Activated T-cell treated with anti-CD3 and anti-CD28 coated beads for 48 hours (primary cell): Measurements from ENCODE around the gene CNPY4.

Source experiments
- DNase-seq: peaks from one replicate; pipeline ENCODE4 v3.0.0-alpha.2; 2020; ENCODE audit warnings: low read depth

The CNPY4 gene

DNA sequence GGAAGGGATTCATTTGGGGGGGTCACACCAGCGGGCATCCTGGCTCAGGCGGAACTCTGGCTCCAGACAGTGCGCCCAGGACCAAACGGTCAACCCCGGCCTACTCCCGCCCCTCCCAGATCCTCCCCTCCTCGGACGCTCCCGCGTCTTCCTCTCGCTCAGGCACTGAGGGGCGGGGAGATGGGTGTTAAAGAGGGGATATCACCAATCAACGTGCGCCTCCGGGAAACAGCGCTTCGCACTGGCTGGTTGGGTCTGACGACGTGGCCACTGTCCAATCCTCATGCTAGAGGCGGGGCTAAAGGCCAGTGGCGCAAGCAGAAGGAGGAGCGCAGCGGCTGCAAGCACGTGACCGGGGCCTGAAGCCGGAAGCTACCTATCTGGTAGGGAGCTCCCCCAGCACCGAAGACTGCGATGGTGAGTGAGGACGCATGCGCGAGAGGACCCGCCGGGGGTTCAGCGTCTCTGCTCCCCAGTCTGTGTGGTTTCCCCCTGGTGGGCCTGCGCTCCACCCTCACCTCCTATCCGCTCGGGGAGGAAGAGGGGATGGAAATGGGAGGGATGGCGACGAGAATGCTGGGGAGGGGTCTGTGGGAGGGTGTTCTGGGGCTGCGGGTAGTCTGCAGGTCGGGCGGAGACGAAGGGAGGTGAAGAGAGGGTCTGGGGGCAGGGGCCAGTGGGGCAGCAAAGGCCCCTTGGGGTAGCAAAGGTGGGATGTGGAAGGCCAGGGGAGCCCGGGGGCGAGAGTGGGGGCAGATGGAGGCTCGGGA lies 29.3 kb downstream of the CNPY4 start, which contains the start of gene LAMTOR4:
Gene LAMTOR4 (plus strand): TSS at position 360 of the 770 bp plus-strand sequence. CDS start 55 bp downstream, at position 415.
- peak; percentile 96 for DNase-seq

DNA sequence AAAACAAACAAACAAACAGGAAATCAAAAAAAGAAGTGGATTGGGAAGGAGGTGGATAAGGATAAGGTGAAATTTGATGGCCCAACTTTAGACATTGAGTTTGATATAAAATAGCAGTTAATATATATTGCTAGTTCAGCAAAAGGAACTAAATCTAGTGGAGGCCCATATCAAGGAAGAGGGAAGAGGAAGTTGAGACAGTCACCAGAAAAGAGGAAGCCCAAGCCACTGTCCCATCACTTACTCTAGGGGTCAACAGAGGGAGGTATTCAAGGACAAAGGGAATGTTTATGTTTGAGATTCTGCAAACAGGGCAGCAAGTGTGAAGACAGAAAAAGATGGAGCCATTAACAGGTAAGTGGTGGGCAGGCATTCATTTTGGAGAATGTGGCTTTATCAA lies 33.0 kb downstream of the CNPY4 start:
- DNase-seq = no peak

DNA sequence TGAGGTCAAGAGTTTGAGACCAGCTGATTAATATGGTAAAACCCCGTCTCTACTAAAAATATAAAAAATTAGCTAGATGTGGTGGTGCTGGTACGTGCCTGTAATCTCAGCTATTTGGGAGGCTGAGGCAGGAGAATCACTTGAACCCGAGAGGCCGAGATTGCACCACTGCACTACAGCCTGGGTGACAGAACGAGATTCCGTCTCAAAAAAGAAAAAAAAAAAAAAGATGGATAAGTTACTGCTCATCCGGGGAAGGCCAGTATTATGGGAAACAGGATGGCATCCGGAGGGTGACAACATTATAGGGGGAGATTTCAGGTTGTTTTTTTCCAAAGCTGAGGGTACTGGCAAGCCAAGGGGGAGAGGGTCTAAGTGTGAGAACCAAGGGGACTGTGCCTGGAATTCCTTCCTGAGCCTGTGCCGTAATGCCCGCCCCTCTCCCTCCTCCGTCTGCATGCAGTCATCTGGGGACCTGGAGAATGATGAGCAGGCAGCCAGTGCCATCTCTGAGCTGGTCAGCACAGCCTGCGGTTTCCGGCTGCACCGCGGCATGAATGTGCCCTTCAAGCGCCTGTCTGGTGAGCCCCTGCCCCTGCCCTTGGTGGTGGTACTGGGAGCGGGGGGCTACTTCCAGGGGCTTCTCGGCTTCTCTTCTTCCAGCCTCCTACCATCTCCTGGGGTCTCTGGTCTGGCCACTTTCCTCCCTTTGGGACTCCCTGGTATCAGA lies 33.7 kb downstream of the CNPY4 start:
- no peak for DNase-seq

- DNase-seq = no peak
These were observed 34.5 kb downstream of the CNPY4 start for GRCh38 chr7:100153708-100154535.

DNA sequence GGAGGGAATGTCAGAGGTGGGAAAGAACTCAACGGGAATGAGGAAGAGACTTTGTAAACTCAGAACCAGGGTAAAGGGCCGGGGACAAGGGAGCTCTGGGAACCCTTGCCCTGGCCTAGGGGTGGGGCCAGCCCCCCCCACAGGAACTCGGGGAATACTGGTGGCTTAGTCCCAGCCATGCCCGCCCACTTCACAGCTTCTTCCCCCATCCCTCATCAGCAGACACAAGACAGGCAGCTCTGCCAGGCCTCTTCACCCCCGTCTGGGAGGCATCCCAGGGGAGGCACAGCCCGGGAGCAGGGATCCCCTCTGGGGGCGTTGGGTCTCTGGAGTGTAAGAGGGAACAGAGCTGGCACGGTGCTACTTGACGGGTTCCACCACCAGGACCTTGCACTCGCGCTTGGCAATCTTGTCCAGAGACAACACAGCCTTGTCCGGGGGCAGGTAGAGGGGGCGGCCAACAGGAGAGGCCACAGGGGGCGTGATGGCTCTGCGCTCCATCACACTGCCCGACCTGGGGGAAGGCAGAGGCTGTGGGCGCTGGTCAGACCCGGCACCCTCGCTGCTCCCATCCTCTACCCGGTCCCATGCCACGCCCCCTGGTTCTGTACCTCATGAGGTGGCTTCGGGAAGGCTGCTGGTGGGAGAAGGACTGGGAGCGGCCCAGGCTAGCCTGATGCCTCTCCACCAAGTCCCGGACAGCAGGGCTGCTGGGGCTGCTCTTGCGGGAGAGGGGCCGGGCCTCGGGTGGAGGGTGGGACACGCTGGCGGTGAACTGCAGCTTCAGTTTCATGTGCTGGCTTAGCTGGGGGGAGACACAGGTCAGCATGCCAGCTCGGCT lies 35.4 kb downstream of the CNPY4 start:
- DNase-seq = no peak

DNA sequence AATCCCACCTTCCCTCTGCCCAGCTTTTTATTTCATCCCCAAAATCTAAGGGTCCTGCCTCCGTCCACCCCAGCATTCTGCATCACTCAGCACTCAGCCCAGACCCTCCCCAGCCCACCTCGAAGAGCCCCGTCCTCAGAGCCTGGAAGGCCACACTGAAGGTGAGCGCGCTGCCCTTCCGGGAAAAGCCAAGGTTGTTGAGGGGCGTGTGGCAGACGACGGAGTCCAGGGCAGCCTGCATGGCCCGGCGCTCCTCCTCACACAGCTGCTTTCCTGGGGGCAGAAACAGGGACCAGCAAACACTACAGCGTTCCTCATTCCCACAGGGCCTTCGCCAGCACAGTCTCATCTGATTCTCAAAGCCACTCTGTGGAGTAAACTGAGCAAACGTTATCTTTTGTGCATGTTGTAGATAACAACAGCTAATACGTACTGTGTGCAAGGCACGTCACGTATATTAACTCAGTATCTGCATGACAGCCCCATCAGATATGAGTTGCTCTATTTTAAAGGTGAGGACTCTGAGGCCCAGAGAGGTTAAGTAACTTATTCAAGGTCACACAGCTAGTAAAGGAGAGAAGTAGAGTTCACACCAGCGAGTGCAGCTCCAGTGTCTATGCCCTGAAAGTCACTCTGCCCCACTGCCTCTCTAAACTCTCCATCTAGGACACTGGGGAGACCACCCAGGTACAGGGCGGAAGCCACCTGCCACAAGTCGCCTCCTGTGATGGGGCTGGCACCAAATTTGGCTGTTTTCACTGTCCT lies 36.3 kb downstream of the CNPY4 start:
- DNase-seq = no peak

DNA sequence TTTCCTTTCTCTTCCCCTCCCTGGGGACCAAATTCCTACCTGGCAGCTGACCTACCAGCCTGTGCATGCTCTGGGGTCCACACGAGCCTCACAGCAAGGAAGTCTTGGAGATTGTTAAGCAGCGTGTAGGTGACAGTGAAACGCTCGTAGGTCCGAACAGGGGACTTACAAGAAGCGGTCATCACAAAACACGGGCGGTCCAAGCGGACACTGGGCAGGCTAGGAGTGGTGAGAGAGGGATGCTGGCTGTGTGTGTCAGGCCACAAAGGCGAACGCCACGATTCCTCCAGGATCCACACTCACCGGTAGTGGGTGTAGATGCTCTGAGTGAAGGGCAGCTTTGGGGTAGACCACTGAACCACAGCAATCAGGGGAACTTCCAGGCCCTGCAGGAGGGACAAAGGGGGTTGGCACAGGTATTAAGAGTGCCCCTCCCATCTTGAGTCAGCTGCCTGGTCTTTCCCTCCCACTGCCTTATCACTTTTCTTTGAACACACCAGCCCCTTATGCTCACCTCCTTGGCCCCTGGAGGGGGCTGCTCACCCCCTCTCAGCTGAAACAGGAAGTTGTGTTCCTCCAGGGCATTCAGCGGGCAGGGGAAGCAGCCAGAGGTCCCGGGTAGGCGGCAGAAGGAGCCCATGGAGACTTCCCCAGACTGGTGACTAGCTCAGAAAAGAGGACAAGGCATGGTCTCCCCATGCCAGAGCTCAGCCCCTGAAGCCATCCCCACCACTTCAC lies 37.1 kb downstream of the CNPY4 start:
- no peak for DNase-seq

DNA sequence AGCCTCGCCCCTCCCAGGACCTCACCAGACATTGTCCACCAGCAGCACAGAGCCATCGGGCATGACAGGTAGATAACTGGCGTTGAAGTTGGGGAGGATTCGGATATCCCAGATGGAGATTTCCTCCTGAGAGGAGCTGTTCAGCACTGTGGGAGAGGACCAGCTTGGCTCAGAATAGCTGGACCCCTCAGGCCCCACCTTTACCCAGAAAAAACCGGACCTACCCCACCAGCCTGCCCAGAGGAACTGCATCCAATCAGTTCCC lies 37.6 kb downstream of the CNPY4 start:
- DNase-seq = no peak

DNA sequence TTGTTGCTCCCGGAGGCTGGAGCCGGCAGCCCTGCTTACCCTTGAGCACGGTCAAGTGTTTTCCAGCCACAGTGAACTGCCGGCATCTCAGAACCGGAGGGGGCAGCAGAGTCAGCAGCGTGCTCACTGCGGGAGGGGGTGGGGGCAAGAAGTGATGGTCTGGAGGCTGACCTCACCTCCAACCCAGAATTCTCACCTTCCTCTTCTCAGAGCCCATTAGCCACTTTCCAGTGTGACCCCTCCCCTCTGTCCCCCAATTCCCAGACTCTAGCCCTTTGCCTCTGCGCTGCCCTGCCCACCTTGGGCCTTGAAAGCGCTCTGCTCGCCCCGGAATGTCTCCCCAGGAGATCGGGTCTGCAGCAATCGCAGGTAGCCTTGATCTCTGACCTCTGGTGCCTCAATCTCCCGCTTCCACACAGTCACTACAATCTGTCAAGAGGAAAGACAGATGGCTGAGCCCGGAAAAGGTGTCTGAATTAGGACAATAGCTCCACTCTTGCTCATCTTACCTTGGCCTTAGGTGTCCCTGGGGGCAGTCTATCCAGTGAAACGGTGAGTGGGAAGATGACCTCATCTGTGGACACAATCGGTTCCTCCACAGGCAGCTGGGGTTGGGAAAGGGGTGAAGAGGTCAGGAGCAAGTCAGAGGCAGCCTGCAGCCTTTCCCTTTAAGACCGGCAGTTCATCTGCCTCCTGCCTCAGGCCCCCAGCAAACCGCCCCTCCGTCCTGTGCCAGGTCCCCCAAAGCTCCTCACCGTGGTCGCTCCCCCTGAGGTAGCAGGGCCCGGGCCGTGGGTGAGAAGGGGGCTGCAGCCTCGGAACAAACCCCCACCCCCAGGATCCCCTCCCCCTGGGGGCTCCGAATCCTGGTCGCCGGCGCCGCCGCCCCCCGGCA lies 38.1 kb downstream of the CNPY4 start:
- DNase-seq = no peak

DNA sequence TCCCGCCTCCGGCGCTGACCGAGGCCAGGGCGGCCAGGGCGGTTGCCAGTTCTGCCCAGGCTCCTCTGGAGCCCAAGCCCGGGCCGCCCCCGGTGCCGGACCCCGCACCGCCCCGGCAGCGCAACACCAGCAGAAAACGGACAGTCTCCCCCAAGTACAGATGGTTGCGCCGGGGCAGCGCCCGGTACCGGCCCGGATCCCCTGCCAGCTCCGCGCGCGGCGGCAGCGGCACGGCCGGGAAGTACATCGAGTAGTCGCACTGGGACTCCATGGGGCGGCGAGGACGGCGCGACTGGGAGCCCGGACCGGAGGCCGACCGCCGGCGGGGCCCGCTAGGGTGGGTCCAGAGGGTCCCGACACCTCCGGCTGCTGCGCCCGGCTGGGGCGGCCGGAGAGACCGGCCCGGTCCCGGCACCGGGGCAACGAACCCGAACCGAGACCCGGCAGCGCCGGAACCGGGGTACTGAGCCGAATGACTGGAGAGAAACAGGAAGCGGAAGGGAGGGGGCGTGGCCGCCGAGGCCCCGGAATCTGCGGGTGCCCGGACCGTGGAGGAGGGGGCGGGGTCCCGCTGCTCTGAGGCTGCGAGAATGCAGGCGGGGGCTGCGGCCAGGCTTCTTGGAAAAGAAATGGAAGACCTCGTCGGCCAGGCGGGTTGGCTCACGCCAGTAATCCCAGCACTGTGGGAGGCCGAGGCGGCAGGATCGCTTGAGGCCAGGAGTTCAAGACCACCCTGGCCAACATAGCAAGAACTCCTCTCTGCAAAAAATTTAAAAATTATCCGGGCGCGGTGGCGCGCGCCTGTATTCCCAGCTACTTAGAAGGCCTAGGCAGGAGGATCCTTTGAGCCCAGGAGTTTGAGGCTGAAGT lies 39.0 kb downstream of the CNPY4 start, which contains the start of gene TRAPPC14:
Gene TRAPPC14 (minus strand): TSS at position 495 of the 870 bp plus-strand sequence. CDS start 224 bp downstream, at position 271.
- DNase-seq = peak; percentile 89

DNA sequence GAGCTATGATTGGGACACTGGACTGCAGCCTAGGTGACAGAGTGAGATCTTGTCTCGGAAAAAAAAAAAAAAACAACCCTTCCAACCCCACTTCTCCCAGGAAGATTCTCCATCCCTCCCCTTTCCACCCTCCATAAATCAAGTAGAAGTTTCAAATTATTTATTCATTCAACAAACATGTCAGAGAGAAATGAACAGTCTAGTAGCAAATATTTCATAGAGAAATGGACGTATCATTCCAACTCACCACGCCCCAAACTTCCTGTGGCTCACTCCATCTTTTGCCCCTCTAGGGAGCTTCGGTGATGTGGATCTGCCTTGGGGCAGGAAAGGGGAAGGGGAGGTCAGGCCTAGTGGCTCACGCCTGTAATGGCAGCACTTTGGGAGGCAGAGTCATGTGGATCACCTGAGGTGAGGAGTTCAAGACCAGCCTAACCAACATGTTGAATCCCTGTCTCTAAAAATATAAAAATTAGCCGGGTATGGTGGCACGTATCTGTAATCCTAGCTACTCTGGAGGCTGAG lies 39.7 kb downstream of the CNPY4 start:
- DNase-seq = no peak

DNA sequence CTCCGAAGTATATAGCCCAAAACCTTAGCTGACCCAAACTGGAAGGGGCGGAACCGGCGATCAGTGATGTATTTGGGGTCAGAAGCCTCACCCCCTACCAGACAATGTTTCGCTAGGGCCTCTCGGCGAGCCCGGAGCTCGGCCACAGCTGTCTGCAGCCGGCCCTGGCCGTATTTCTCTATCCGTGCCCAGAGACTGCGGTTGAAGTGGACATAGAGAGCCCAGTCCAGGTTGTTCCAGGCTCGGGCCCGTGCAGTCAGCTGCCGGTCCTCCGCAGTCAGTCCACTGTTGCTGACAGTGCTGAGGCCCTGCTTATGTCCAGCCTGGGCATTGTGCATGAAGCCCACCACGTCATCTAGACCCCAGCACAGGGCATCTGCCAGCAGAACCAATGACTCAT lies 40.6 kb downstream of the CNPY4 start:
- DNase-seq = no peak

- no peak for DNase-seq
These were observed 43.6 kb downstream of the CNPY4 start for GRCh38 chr7:100163006-100163531.

- DNase-seq = no peak
These were observed 44.4 kb downstream of the CNPY4 start for GRCh38 chr7:100163871-100164270.

DNA sequence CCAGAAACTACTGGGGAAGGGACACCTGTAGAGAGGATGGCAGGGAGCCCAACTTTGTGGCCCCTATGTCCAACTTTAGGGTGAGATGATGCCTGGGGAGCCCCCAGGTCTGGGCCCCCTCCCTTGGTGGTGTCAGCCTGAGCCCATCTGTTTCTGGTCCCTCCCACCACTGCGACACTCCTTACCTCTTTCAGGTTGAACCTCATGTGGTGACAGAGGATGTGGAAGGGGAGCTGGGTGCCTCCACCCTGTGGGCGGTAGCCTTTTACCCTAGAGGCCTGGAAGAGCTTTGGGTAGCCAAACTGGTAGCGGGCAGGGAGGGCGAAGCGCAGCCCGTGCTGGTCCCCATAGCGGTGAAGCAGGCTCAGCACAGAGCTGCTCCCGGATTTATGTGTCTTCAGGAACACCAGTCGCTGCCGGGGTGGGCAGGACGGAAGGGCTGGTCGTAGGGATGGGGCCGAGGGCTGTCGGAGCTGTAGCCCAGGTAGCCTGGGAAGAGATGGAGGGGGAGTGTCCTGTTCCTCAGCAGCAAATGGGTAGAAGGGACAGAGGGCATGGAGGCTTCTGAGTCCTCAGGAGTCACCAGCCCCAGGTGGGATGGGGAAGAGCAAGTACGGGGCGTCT lies 47.0 kb downstream of the CNPY4 start:
- no peak for DNase-seq

DNA sequence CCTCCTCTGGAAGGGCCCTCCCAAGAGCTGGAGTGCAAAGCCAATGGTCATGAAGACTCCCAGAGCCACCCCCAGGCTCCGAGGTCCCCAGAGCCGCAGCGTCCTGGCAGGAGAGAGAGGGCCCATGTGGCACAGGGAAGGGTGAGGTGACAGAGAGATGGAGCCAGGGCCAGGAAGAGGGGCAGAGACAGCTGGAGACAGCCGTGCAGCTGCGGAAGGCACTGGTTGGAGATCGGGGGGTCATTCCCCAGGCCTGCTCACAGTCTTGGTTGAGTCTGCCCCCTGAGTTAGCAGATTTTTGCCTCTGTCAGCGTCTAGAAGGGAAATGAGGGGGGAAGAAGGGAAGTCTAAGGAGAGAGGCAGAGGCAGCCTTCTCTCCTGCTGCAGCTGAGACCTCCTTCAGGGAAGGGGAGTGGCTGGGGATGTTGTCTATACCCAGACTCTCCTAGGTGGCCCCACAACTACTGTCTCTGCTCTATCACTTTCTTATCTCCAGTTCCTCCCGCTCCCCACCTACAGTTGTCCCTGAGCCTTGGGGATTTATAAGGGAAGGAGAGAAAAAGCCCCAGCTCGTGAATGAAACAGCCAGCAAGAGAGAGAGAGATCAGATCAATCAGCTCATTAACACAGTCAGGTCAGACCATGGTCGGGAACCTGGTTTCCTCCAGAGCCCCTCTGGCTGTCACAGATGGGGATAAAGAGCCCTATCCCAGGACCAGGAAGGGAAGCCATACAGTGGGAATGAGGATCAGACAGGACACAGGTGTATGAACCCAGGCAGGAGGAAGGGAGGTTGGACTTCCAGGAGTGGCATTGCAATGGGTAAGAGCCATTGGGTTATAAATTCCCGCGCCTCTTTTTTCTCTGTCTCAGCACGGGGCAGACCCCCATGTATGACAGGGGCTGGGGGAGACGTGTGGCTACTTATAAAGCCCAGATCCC lies 47.8 kb downstream of the CNPY4 start:
- no peak for DNase-seq
